Activated CD4-positive, alpha-beta T cell treated with anti-CD3 and anti-CD28 coated beads for 36 hours (primary cell): ENCODE results near the gene SLC33A1. TPM values are rescaled to one million over a fixed set of nuclear protein-coding genes. Genes with fewer than 3 reads are reported as not detected.
A peak's percentile ranks its signal among the peaks of the same experiment; 100 is the strongest.
"Not testable (repeated sequence)": the region's sequence is repeated elsewhere in the genome, so short reads cannot be mapped to it uniquely, and the experiment has no call there.

ENCODE experiments used
- ATAC-seq: fragments of 200-7000 bp; cut with Tn5 transposase; one replicate; pipeline ENCODE4 v1.10.0; 2021; ENCODE audit warnings: mild to moderate bottlenecking, moderate library complexity
- CTCF ChIA-PET: fragments of 350-600 bp; sonication (Branson Sonifier 250); formaldehyde crosslinking; loops from one replicate; lab custom pipeline; 2021; ENCODE audit warnings: antibody characterized with exemption; lab: Charles Lee
- POLR2A ChIA-PET: fragments of 350-600 bp; sonication (Branson Sonifier 250); formaldehyde crosslinking; loops from one replicate; lab custom pipeline; 2021; ENCODE audit warnings: antibody characterized with exemption, inconsistent platforms; lab: Charles Lee
- DNase-seq: peaks from one replicate; pipeline ENCODE4 v3.0.0-alpha.2; 2020
- H3K27ac Mint-ChIP-seq: one replicate; pipeline ENCODE4 v1.8.0; 2021; ENCODE audit warnings: mixed read lengths
- H3K27me3 Mint-ChIP-seq: one replicate; pipeline ENCODE4 v1.8.0; 2021; ENCODE audit warnings: mixed read lengths
- H3K36me3 Mint-ChIP-seq: one replicate; pipeline ENCODE4 v1.8.0; 2021; ENCODE audit warnings: low read depth, mixed read lengths
- H3K4me1 Mint-ChIP-seq: one replicate; pipeline ENCODE4 v1.8.0; 2021; ENCODE audit warnings: mixed read lengths
- H3K4me3 Mint-ChIP-seq: one replicate; pipeline ENCODE4 v1.8.0; 2021; ENCODE audit warnings: mild to moderate bottlenecking, moderate library complexity, mixed read lengths
- H3K9me3 Mint-ChIP-seq: one replicate; pipeline ENCODE4 v1.8.0; 2021; ENCODE audit warnings: low read depth, mixed read lengths
- intact Hi-C, 2 experiments: fragments of 100-400 bp; cut with DNase I in 1 of 2; cut with micrococcal nuclease in 1 of 2; formaldehyde crosslinking; loops; one replicate each; pipeline versions ENCODE4 v1.14.2 to v1.15.1; 2022 to 2024; cut with DNase I, micrococcal nuclease
- total RNA-seq, 2 experiments: library from RNA; stranded (reverse); gene quantifications; one replicate each; pipeline ENCODE4 v1.2.3, GENCODE V29; 2021

Gene SLC33A1
- 10 to 100 TPM; 19.2 to 19.9 TPM for total RNA-seq

GRCh38 chr3:155854141-155854940 is at the start of gene SLC33A1:
Gene SLC33A1, minus strand, starts transcription at chr3:155854427. Its CDS starts 430 bp downstream, at chr3:155853997.
- DNase-seq: peak; percentile 99
- H3K27ac Mint-ChIP-seq: peak within 1 kb of the TSS; percentile 99
- H3K27me3 Mint-ChIP-seq: no peaks in the 10 kb centered on the region
- CTCF ChIA-PET: interaction anchor here (0.7 to 2.2 kb wide), 4 partner anchors 16 to 48 kb away, joined by 3 to 14 read pairs (median 10); partner anchors contain the start of genes C3orf33 and GMPS
- peaks cover 29% of the 10 kb centered on the region for H3K36me3 Mint-ChIP-seq
- POLR2A ChIA-PET: interaction anchor here (0.7 to 2.5 kb wide), 5 partner anchors 8 to 1197 kb away, joined by 3 to 36 read pairs (median 7); partner anchors contain the start of genes C3orf33 and GMPS
- no peaks in the 10 kb centered on the region for H3K9me3 Mint-ChIP-seq
- peak; percentile 94 for ATAC-seq
- intact Hi-C loops: loop anchor here (1.0 to 10.0 kb wide), 13 partner anchors 8 to 1530 kb away; partner anchors contain the start of genes C3orf33 (in 2 of the 2), CCNL1 (in 2 of the 2), DHX36 (in 2 of the 2) and GMPS (in 2 of the 2)
- H3K4me1 Mint-ChIP-seq: peaks cover 33% of the 10 kb centered on the region
- H3K4me3 Mint-ChIP-seq: peak within 1 kb of the TSS; percentile 99

DNA sequence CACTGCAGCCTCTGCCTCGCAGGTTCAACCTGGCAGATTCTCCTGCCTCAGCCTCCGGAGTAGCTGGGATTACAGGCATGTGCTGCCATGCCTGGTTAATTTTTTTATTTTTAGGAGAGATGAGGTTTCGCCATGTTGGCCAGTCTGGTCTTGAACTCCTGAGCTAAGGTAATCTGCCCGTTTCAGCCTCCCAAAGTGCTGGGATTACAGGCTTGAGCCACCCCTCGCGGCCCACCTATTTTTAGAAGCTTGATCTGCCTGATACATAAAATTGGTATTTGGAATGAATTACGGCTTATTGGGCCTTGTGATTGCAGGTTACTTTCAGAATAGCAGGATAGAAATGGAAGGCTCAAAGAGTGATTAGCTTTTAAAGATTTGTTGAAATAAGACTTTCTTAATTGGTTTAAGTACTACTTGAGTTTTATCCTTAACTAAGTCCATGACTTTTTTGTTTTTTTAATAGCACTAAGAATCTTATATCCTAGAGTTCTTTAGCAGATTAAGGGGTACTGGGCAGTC is 41.2 kb upstream of the SLC33A1 start:
- no peak for ATAC-seq

DNA sequence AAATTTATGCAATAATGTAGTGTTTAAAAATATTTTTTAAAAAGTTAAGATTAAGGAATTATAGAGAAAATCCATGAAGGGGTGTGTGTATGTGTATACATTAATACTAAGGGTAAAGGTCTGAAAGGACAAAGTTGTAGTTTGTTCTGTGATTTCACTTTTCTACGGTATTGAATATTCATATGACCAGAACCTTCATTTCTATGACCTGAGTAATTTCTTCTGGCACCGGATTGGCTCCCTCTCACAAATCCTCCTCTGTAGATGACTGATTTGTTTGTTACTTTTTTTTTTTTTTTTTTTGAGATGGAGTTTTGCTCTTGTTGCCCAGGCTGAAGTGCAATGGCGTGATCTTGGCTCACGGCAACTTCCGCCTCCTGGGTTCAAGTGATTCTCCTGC is 37.1 kb upstream of the SLC33A1 start:
- no peaks in the 10 kb centered on the region for H3K9me3 Mint-ChIP-seq
- H3K27ac Mint-ChIP-seq: no peak overlapping the region
- H3K4me3 Mint-ChIP-seq: no peak overlapping the region
- peaks cover 27% of the 10 kb centered on the region for H3K36me3 Mint-ChIP-seq
- ATAC-seq (no peak), DNase-seq (no peak)
- peaks cover 36% of the 10 kb centered on the region for H3K4me1 Mint-ChIP-seq
- ChIA-PET POLR2A (no interaction called here), CTCF (no interaction called here)
- no peaks in the 10 kb centered on the region for H3K27me3 Mint-ChIP-seq
- intact Hi-C loops: no loop called here

More for the DNA sequence above, 41.2 kb upstream of the SLC33A1 start:
- H3K9me3 Mint-ChIP-seq: no peaks in the 10 kb centered on the region
- peaks cover 7% of the 10 kb centered on the region for H3K4me1 Mint-ChIP-seq
- ChIA-PET POLR2A (no interaction called here), CTCF (interaction anchor here (1.4 kb wide), 1 partner anchor 10 kb away, joined by 4 read pairs; no protein-coding TSS in a partner anchor)
- H3K4me3 Mint-ChIP-seq: no peak overlapping the region
- DNase-seq: no peak
- peak overlapping the region; percentile 39 for H3K27ac Mint-ChIP-seq
- peaks cover 52% of the 10 kb centered on the region for H3K36me3 Mint-ChIP-seq
- no peaks in the 10 kb centered on the region for H3K27me3 Mint-ChIP-seq
- intact Hi-C loops: no loop called here

DNA sequence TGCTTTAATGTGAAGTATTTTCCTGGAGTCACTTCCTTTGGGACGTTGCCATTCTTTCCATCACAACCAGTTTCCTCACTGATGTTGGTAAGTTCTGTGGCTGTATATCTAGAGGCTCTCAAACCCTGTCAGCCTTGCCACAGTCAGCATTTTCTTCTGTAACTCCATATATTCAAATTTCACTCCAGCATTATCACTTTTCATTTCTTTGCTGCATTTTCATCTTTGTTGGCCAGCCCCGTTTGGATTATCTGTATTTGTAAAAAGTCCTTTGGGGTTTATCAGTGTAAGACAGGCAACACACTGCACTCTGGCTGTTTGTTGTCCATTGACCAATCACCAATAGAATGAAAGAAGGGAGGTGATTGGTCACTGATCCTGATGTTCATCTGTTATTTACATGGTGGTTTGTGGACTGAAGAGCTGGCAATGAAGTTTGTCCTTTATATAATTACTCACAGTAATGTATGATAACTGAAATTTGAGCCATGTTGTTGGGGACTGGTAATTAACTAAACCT is 36.5 kb upstream of the SLC33A1 start:
- intact Hi-C loops: no loop called here
- H3K4me1 Mint-ChIP-seq: peaks cover 42% of the 10 kb centered on the region
- DNase-seq: no peak

GRCh38 chr3:155889952-155890351 is 35.7 kb upstream of the SLC33A1 start:
- intact Hi-C loops: no loop called here
- Mint-ChIP-seq H3K36me3 (peaks cover 19% of the 10 kb centered on the region), H3K4me1 (peaks cover 42% of the 10 kb centered on the region), H3K9me3 (no peaks in the 10 kb centered on the region), H3K4me3 (no peak overlapping the region), H3K27ac (no peak overlapping the region), H3K27me3 (no peaks in the 10 kb centered on the region)
- ChIA-PET CTCF (interaction anchor here (0.8 kb wide), 1 partner anchor 135 kb away, joined by 3 read pairs; no protein-coding TSS in a partner anchor), POLR2A (no interaction called here)
- no peak for ATAC-seq
- DNase-seq: no peak

More for the DNA sequence above, 36.5 kb upstream of the SLC33A1 start:
- H3K27me3 Mint-ChIP-seq: no peaks in the 10 kb centered on the region
- ChIA-PET CTCF (no interaction called here), POLR2A (no interaction called here)
- H3K9me3 Mint-ChIP-seq: no peaks in the 10 kb centered on the region
- H3K36me3 Mint-ChIP-seq: peaks cover 26% of the 10 kb centered on the region
- no peak overlapping the region for H3K27ac Mint-ChIP-seq
- ATAC-seq: no peak
- no peak overlapping the region for H3K4me3 Mint-ChIP-seq

DNA sequence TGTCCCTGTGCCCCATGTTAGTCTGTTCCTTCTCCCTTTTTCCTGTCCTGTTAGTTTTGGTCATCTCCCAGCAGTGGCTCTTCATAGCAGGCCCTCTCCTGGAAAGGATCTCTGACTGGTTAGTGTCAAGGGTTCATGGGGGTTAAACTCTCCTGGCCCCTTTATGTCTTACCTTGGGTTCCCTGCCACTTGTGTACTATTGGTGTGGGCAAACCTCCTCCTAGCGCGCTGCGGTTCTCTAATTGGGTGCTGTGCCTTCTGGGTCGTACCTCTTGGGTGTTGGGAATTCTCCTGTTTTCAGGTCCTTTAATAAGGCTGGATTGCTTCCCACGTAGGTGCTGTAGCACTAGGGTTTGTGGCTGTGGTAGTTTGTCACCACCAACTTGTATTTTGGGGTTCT is 35.0 kb upstream of the SLC33A1 start:
- Mint-ChIP-seq H3K4me3 (no peak overlapping the region), H3K27me3 (no peaks in the 10 kb centered on the region), H3K36me3 (peaks cover 13% of the 10 kb centered on the region), H3K4me1 (peaks cover 47% of the 10 kb centered on the region), H3K27ac (no peak overlapping the region), H3K9me3 (no peaks in the 10 kb centered on the region)
- ATAC-seq (no peak), DNase-seq (no peak)
- ChIA-PET CTCF (no interaction called here), POLR2A (interaction anchor here (0.7 kb wide), 1 partner anchor 14 kb away, joined by 3 read pairs; no protein-coding TSS in a partner anchor)
- intact Hi-C loops: no loop called here

DNA sequence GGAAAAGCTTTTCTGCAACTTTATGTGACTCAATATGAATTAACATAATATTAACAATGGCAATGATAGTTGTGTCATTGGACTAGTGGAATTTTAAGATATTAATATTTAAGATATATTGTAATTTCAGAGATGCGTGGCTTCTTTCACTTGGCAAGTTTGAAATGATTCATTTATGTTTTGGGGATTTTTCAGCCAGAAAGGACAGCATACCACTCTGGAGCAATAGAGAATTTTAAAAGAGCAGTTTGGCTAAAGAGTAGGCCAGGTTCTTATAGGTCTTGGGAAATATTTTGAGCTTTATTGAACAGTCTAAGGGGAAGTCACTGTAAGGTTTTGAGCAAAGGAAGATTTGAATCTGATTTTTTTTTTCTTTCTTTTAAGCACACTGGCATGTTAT is 32.7 kb upstream of the SLC33A1 start:
- ChIA-PET CTCF (interaction anchor here (1.3 kb wide), 1 partner anchor 13 kb away, joined by 3 read pairs; no protein-coding TSS in a partner anchor), POLR2A (no interaction called here)
- peaks cover 8% of the 10 kb centered on the region for H3K36me3 Mint-ChIP-seq
- intact Hi-C loops: no loop called here
- peaks cover 54% of the 10 kb centered on the region for H3K4me1 Mint-ChIP-seq
- DNase-seq (no peak), ATAC-seq (no peak)
- H3K4me3 Mint-ChIP-seq: no peak overlapping the region
- H3K27me3 Mint-ChIP-seq: no peaks in the 10 kb centered on the region
- H3K27ac Mint-ChIP-seq: no peak overlapping the region
- no peaks in the 10 kb centered on the region for H3K9me3 Mint-ChIP-seq

DNA sequence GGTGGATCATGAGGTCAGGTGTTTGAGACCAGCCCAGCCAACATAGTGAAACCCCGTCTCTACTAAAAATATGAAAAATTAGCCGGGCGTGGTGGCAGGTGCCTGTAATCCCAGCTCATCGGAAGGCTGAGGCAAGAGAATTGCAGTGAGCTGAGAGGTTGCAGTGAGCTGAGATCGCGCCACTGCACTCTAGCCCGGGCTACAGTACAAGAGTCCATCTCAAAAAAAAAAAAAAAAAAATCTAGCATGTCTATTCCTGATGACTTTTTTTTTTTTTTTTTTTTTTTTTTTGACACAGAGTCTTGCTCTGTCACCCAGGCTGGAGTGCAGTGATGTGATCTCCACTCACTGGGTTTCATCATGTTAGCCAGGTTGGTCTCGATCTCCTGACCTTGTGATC is 32.1 kb upstream of the SLC33A1 start:
- H3K4me3 Mint-ChIP-seq, intact Hi-C loops, POLR2A ChIA-PET, ATAC-seq, H3K9me3 Mint-ChIP-seq, H3K27ac Mint-ChIP-seq, DNase-seq, H3K36me3 Mint-ChIP-seq, H3K27me3 Mint-ChIP-seq: not testable (repeated sequence)
- CTCF ChIA-PET: interaction anchor here (1.3 kb wide), 1 partner anchor 13 kb away, joined by 3 read pairs; no protein-coding TSS in a partner anchor
- H3K4me1 Mint-ChIP-seq: peaks cover 57% of the 10 kb centered on the region

DNA sequence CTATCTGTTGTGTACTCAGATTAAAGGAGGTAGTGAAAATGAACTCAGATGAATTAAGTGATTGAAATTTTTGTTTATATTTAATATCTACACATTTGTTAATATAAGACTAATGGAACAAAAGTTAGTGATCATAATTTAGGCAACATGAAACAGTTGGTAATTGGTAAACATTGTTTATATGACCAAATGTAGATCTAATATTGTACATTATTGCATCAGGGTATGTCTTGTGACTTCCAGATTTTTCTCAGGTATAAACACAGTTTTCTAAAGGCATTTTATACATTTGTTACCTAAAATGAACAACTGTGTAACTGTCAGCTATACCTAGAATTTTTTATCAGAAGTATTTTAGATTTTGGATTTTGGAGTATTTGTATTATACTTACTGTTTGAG is 31.1 kb upstream of the SLC33A1 start:
- ChIA-PET CTCF (interaction anchor here (0.9 to 1.5 kb wide), 3 partner anchors 9 to 31 kb away, joined by 3 to 4 read pairs (median 3); no protein-coding TSS in a partner anchor), POLR2A (interaction anchor here (0.6 kb wide), 1 partner anchor 170 kb away, joined by 3 read pairs; no protein-coding TSS in a partner anchor)
- no peaks in the 10 kb centered on the region for H3K36me3 Mint-ChIP-seq
- H3K9me3 Mint-ChIP-seq: no peaks in the 10 kb centered on the region
- DNase-seq (no peak), ATAC-seq (no peak)
- H3K4me1 Mint-ChIP-seq: peaks cover 56% of the 10 kb centered on the region
- H3K27ac Mint-ChIP-seq: no peak overlapping the region
- no peaks in the 10 kb centered on the region for H3K27me3 Mint-ChIP-seq
- intact Hi-C loops: no loop called here
- H3K4me3 Mint-ChIP-seq: no peak overlapping the region

- H3K4me1 Mint-ChIP-seq: peaks cover 56% of the 10 kb centered on the region
- no peaks in the 10 kb centered on the region for H3K9me3 Mint-ChIP-seq
- DNase-seq (no peak), ATAC-seq (no peak)
- no peak overlapping the region for H3K27ac Mint-ChIP-seq
- H3K27me3 Mint-ChIP-seq: no peaks in the 10 kb centered on the region
- no peaks in the 10 kb centered on the region for H3K36me3 Mint-ChIP-seq
- CTCF ChIA-PET: interaction anchor here (0.9 to 1.5 kb wide), 2 partner anchors 8 to 32 kb away, joined by 3 read pairs; no protein-coding TSS in a partner anchor
- POLR2A ChIA-PET: no interaction called here
- intact Hi-C loops: no loop called here
- H3K4me3 Mint-ChIP-seq: no peak overlapping the region
Observed at GRCh38 chr3:155884292-155884691, 30.1 kb upstream of the SLC33A1 start.

- H3K4me3 Mint-ChIP-seq: no peak overlapping the region
- DNase-seq (no peak), ATAC-seq (no peak)
- intact Hi-C loops: no loop called here
- H3K27me3 Mint-ChIP-seq: no peaks in the 10 kb centered on the region
- H3K27ac Mint-ChIP-seq: peak overlapping the region; percentile 0
- H3K9me3 Mint-ChIP-seq: no peaks in the 10 kb centered on the region
- peaks cover 54% of the 10 kb centered on the region for H3K4me1 Mint-ChIP-seq
- ChIA-PET POLR2A (no interaction called here), CTCF (interaction anchor here (1.0 kb wide), 1 partner anchor 10 kb away, joined by 3 read pairs; the partner anchor contains the start of gene GMPS)
- no peaks in the 10 kb centered on the region for H3K36me3 Mint-ChIP-seq
Observed at GRCh38 chr3:155880286-155880685, 26.1 kb upstream of the SLC33A1 start.
